B cell (primary cell): Measurements from ENCODE around the gene LYRM1. TPM values are rescaled to one million over a fixed set of nuclear protein-coding genes. Genes with fewer than 3 reads are reported as not detected.
A peak's percentile ranks its signal among the peaks of the same experiment; 100 is the strongest.

Experiments
- ATAC-seq: fragments of 200-7000 bp; cut with Tn5 transposase; one replicate; pipeline ENCODE4 v1.10.0; 2021; ENCODE audit warnings: low read depth, mild to moderate bottlenecking, moderate number of reproducible peaks, moderate library complexity
- CTCF ChIA-PET: fragments of 350-600 bp; sonication (Branson Sonifier 250); formaldehyde crosslinking; loops from one replicate; lab custom pipeline; 2021; ENCODE audit warnings: antibody characterized with exemption, inconsistent platforms; lab: Charles Lee
- POLR2A ChIA-PET: fragments of 350-600 bp; sonication (Branson Sonifier 250); formaldehyde crosslinking; loops from one replicate; lab custom pipeline; 2021; ENCODE audit warnings: antibody characterized with exemption; lab: Charles Lee
- DNase-seq: peaks from one replicate; pipeline ENCODE4 v3.0.0; 2013
- H2AFZ ChIP-seq: 2 replicates; pipeline ENCODE4 v1.6.1; 2012; ENCODE audit warnings: mild to moderate bottlenecking, low read depth, low read length; ENCODE audit not compliant: insufficient read depth, poor library complexity, severe bottlenecking
- H3K27ac ChIP-seq, 2 donors: 1 replicate in 1 of 2; 2 replicates in 1 of 2; pipeline ENCODE4 v1.5.1; 2012 to 2013; ENCODE audit warnings: low read length in 2 of 2, mild to moderate bottlenecking in 2 of 2, moderate library complexity in 1 of 2
- H3K27me3 ChIP-seq, 4 experiments: fragments of 200-600 bp in 1 of 4; sonication (generic) in 1 of 4; replicated peaks in 1 of 4; 1 replicate in 2 of 4; 2 replicates in 2 of 4; pipeline versions ENCODE4 v1.6.1 to v1.7.0; 2013 to 2016; ENCODE audit warnings: low read length in 3 of 4, mild to moderate bottlenecking in 2 of 4, mixed read lengths in 1 of 4, moderate library complexity in 1 of 4; ENCODE audit not compliant: insufficient read depth in 4 of 4, control insufficient read depth in 3 of 4; ENCODE audit errors: control extremely low read depth in 1 of 4
- H3K36me3 ChIP-seq, 2 experiments: replicated peaks in 1 of 2; 1 replicate in 1 of 2; 2 replicates in 1 of 2; pipeline versions ENCODE4 v1.6.1 to v1.7.1; 2013; ENCODE audit warnings: low read length in 1 of 2; ENCODE audit not compliant: insufficient read depth in 2 of 2, control insufficient read depth in 1 of 2; ENCODE audit errors: control extremely low read depth in 1 of 2, extremely low read depth in 1 of 2
- H3K4me1 ChIP-seq, 2 donors: fragments of 200-600 bp in 1 of 2; sonication (generic) in 1 of 2; 1 replicate in 1 of 2; 2 replicates in 1 of 2; pipeline versions ENCODE4 v1.5.1 to v1.6.1; 2013 to 2017; ENCODE audit warnings: low read length in 2 of 2; ENCODE audit not compliant: control insufficient read depth in 2 of 2, insufficient read depth in 2 of 2
- H3K4me2 ChIP-seq: replicated peaks from 2 replicates; pipeline ENCODE3; 2012; ENCODE audit warnings: mild to moderate bottlenecking, low read depth, low read length; ENCODE audit not compliant: poor library complexity, severe bottlenecking
- H3K4me3 ChIP-seq, 5 experiments: fragments of 200-600 bp in 1 of 5; sonication (generic) in 1 of 5; 1 replicate in 3 of 5; 2 replicates in 2 of 5; pipeline versions ENCODE4 v1.5.1 to v1.7.0; 2011 to 2016; ENCODE audit warnings: low read length in 4 of 5, mild to moderate bottlenecking in 4 of 5, low read depth in 2 of 5, control low read depth in 1 of 5, moderate library complexity in 1 of 5; ENCODE audit not compliant: insufficient read depth in 1 of 5; ENCODE audit errors: control extremely low read depth in 1 of 5, extremely low read depth in 1 of 5
- H3K79me2 ChIP-seq: fragments of 200-600 bp; sonication (generic); one replicate; pipeline ENCODE4 v1.6.0; 2016; ENCODE audit warnings: low read length; ENCODE audit not compliant: control insufficient read depth, insufficient read depth
- H3K9ac ChIP-seq: fragments of 200-600 bp; sonication (generic); 2 replicates; pipeline ENCODE4 v1.6.1; 2017; ENCODE audit warnings: mild to moderate bottlenecking, low read length, moderate library complexity
- H3K9me3 ChIP-seq, 3 donors: one replicate each; pipeline versions ENCODE4 v1.6.1 to v1.7.1; 2013; ENCODE audit warnings: low read length in 2 of 3; ENCODE audit not compliant: control insufficient read depth in 2 of 3, insufficient read depth in 1 of 3; ENCODE audit errors: control extremely low read depth in 1 of 3
- H4K20me1 ChIP-seq: 2 replicates; pipeline ENCODE4 v1.6.0; 2012; ENCODE audit warnings: mild to moderate bottlenecking, low read length; ENCODE audit not compliant: insufficient read depth, control insufficient read depth, poor library complexity, severe bottlenecking
- H3K27ac Mint-ChIP-seq: one replicate; pipeline ENCODE4 v1.8.0; 2021; ENCODE audit warnings: mixed read lengths
- H3K27me3 Mint-ChIP-seq: one replicate; pipeline ENCODE4 v1.8.0; 2021; ENCODE audit warnings: mixed read lengths
- H3K4me1 Mint-ChIP-seq: one replicate; pipeline ENCODE4 v1.8.0; 2021; ENCODE audit warnings: mixed read lengths
- H3K4me3 Mint-ChIP-seq: one replicate; pipeline ENCODE4 v1.8.0; 2021; ENCODE audit warnings: mixed read lengths
- H3K9me3 Mint-ChIP-seq: one replicate; pipeline ENCODE4 v1.8.0; 2022; ENCODE audit warnings: mixed read lengths; ENCODE audit not compliant: insufficient read depth
- CTCF ChIP-seq: fragments of 200-600 bp; IDR thresholded peaks from one replicate; pipeline ENCODE4 v1.8.0; 2022; ENCODE audit warnings: antibody characterized with exemption, mild to moderate bottlenecking
- EZH2 ChIP-seq: IDR thresholded peaks from 2 replicates; pipeline ENCODE4 v1.6.1; 2012; ENCODE audit warnings: borderline replicate concordance, low read depth, mild to moderate bottlenecking, moderate library complexity, low read length; ENCODE audit not compliant: insufficient read depth, poor library complexity, severe bottlenecking
- WGBS: methylation state at CpG from one replicate; pipeline ENCODE4 v1.1.5; 2013; ENCODE audit warnings: missing lambda C conversion rate; ENCODE audit not compliant: insufficient coverage; 5-methylcytosine and 5-hydroxymethylcytosine counted together
- intact Hi-C: fragments of 100-400 bp; cut with micrococcal nuclease; formaldehyde crosslinking; loops from one replicate; pipeline ENCODE4 v1.10.0; 2022
- polyA minus RNA-seq: library from RNA; depleted of rRNA, polyadenylated mRNA; stranded (reverse); fragments of >200 nt; gene quantifications from 2 replicates; pipeline ENCODE4 v1.2.3, GENCODE V29; 2012
- polyA plus RNA-seq: library from polyadenylated mRNA; depleted of rRNA; stranded (reverse); fragments of >200 nt; gene quantifications from 2 replicates; pipeline ENCODE4 v1.2.3, GENCODE V29; 2012
- total RNA-seq, 2 donors: library from RNA; stranded (reverse); fragments of 120-200 nt in 1 of 2; gene quantifications; 1 replicate in 1 of 2; 2 replicates in 1 of 2; pipeline versions ENCODE4 v1.2.3 to v1.2.4, GENCODE V29; 2013 to 2022

The LYRM1 gene
- total RNA-seq: 19.0 and 21.8 TPM in 2 replicates
- 30.9 TPM for total RNA-seq (2013)
- polyA plus RNA-seq: 16.6 and 20.0 TPM in 2 replicates
- 18.9 and 24.4 TPM in 2 replicates for polyA minus RNA-seq

GRCh38 chr16:20900299-20901067, at the start of gene LYRM1, which contains the start of gene DCUN1D3:
TSS of gene LYRM1 (plus strand) at chr16:20900771. CDS start at chr16:20915556, 14,785 bp downstream.
TSS of gene DCUN1D3 (minus strand) at chr16:20900358. CDS start at chr16:20862538, 37,820 bp downstream.
- H3K4me3 ChIP-seq: peak within 1 kb of the TSS; percentile 89 to 96 (median 95)
- Mint-ChIP-seq H3K27ac (peak within 1 kb of the TSS; percentile 95), H3K4me1 (peaks cover 68% of the 10 kb centered on the region), H3K27me3 (no peaks in the 10 kb centered on the region), H3K4me3 (peak within 1 kb of the TSS; percentile 94), H3K9me3 (no peaks in the 10 kb centered on the region)
- peak within 1 kb of the TSS; percentile 86 for H2AFZ ChIP-seq
- no peaks in the 10 kb centered on the region for H3K9me3 ChIP-seq
- under 1% methylated on average over 55 of the region's 62 CpGs for WGBS
- CTCF ChIA-PET: interaction anchor here (0.5 to 1.6 kb wide), 5 partner anchors 11 to 1782 kb away, joined by 3 read pairs; no protein-coding TSS in a partner anchor
- POLR2A ChIA-PET: interaction anchor here (0.6 to 1.9 kb wide), 6 partner anchors 8 to 1878 kb away, joined by 4 to 11 read pairs (median 4); no protein-coding TSS in a partner anchor
- peaks cover 49 to 52% of the 10 kb centered on the region in 2 donors for H3K4me1 ChIP-seq
- peak within 1 kb of the TSS; percentile 77 to 96 for H3K27ac ChIP-seq
- no peaks in the 10 kb centered on the region for H3K27me3 ChIP-seq
- ATAC-seq (peak; percentile 76), DNase-seq (peak; percentile 92)
- peaks cover 45% of the 10 kb centered on the region for H3K79me2 ChIP-seq
- intact Hi-C loops: loop anchor here (10.0 kb wide), 3 partner anchors 654 to 1346 kb away; partner anchors contain the start of gene VPS35L
- H3K4me2 ChIP-seq: peak within 1 kb of the TSS; percentile 90
- TF ChIP-seq EZH2: no peak
- TF ChIP-seq CTCF: no peak
- H3K36me3 ChIP-seq: no peaks in the 10 kb centered on the region
- peaks cover 10% of the 10 kb centered on the region for H4K20me1 ChIP-seq
- H3K9ac ChIP-seq: peak within 1 kb of the TSS; percentile 98

DNA sequence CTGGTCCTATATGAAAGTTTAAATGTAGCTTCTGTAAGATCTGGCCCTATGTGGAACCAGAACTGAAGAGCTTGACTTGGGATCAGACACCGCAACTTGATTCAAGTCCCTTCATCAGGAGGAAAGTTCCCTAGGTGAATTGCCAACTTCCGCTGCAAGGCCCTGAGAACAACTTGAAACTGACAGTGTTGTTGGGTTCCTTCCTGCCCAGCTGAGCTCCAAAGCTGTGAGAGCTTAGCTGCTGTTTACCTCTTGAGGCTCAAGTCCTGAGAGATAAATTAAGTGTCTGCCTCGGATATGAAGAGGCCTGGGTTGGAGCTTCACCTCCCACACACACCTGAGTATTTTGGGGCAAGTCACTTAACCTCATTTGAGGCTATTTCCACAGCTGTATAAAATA, 49.6 kb upstream of the LYRM1 start:
- no peaks in the 10 kb centered on the region for H3K9me3 Mint-ChIP-seq
- no peak overlapping the region for H3K4me3 Mint-ChIP-seq
- H3K27ac Mint-ChIP-seq: no peak overlapping the region
- DNase-seq (no peak), ATAC-seq (no peak)
- intact Hi-C loops: loop anchor here (1.0 to 10.0 kb wide), 5 partner anchors 94 to 704 kb away; no protein-coding TSS in a partner anchor
- Histone ChIP-seq H4K20me1 (no peaks in the 10 kb centered on the region), H3K79me2 (no peaks in the 10 kb centered on the region), H3K27ac (no peak overlapping the region), H3K9me3 (no peaks in the 10 kb centered on the region), H2AFZ (no peak overlapping the region), H3K36me3 (no peaks in the 10 kb centered on the region), H3K9ac (no peak overlapping the region), H3K4me3 (no peak overlapping the region), H3K4me2 (no peak overlapping the region), H3K27me3 (no peaks in the 10 kb centered on the region), H3K4me1 (peaks cover 0 to 3% of the 10 kb centered on the region in 2 donors)
- 94% methylated on average over 2 of the region's 3 CpGs for WGBS
- TF ChIP-seq CTCF: no peak
- no peak for TF ChIP-seq EZH2
- H3K4me1 Mint-ChIP-seq: peaks cover 4% of the 10 kb centered on the region
- ChIA-PET CTCF (interaction anchor here (0.8 to 7.5 kb wide), 22 partner anchors 10 to 1721 kb away, joined by 3 to 51 read pairs (median 8); partner anchors contain the start of gene LDAF1), POLR2A (no interaction called here)
- H3K27me3 Mint-ChIP-seq: no peaks in the 10 kb centered on the region
